H1 (cell line): Measurements from ENCODE around the gene FRMD4B.

Experiments used
- CTCF ChIP-seq, 3 experiments: IDR thresholded peaks; 1 replicate in 2 of 3; 2 replicates in 1 of 3; pipeline versions ENCODE4 v1.5.1 to v1.6.1; 2011; ENCODE audit warnings: low read length in 3 of 3, mild to moderate bottlenecking in 3 of 3, inconsistent platforms in 2 of 3, low read depth in 1 of 3, moderate library complexity in 1 of 3; ENCODE audit not compliant: insufficient read depth in 1 of 3; ENCODE audit errors: control extremely low read depth in 1 of 3
- JUND ChIP-seq: IDR thresholded peaks from 2 replicates; pipeline ENCODE4 v1.6.1; 2011; ENCODE audit warnings: mild to moderate bottlenecking, improper control_type of control experiment, low read length
- MAFK ChIP-seq: IDR thresholded peaks from 2 replicates; pipeline ENCODE4 v1.6.1; 2012; ENCODE audit warnings: low read depth, mild to moderate bottlenecking, improper control_type of control experiment, low read length
- POLR2A ChIP-seq, 2 experiments: IDR thresholded peaks; 1 replicate in 1 of 2; 2 replicates in 1 of 2; pipeline ENCODE4 v1.6.1; 2011; ENCODE audit warnings: low read depth in 2 of 2, low read length in 2 of 2, mild to moderate bottlenecking in 2 of 2; ENCODE audit errors: control extremely low read depth in 1 of 2
- POLR2AphosphoS5 ChIP-seq: IDR thresholded peaks from 2 replicates; pipeline ENCODE4 v1.6.1; 2011; ENCODE audit warnings: low read depth, low read length
- RAD21 ChIP-seq, 2 experiments: IDR thresholded peaks in 1 of 2; conservative IDR thresholded peaks in 1 of 2; 2 replicates each; pipeline ENCODE4 v1.6.1; 2011; ENCODE audit warnings: low read depth in 2 of 2, low read length in 2 of 2, improper control_type of control experiment in 1 of 2, inconsistent platforms in 1 of 2, mild to moderate bottlenecking in 1 of 2, moderate library complexity in 1 of 2
- TAF1 ChIP-seq: IDR thresholded peaks from 2 replicates; pipeline ENCODE4 v1.6.1; 2011; ENCODE audit warnings: mild to moderate bottlenecking, low read depth, low read length
- YY1 ChIP-seq: IDR thresholded peaks from 2 replicates; pipeline ENCODE4 v1.6.1; 2011; ENCODE audit warnings: low read depth, mild to moderate bottlenecking, low read length
- TF ChIP-seq, protein P1 (sequence below): fragments of 300-600 bp; sonication (generic); IDR thresholded peaks from 2 replicates; pipeline ENCODE4 v1.7.1; 2012; ENCODE audit warnings: low read length, moderate library complexity, mild to moderate bottlenecking, inconsistent platforms; ENCODE audit not compliant: insufficient replicate concordance

GRCh38 chr3:69300296-69300695 is 85.6 kb downstream of the FRMD4B start:
- TF ChIP-seq POLR2AphosphoS5 (no peak), POLR2A (IDR thresholded peaks at IDR 0.05; ENCODE audit: control extremely low read depth in 1 of 2, low read depth in 2 of 2, low read length in 2 of 2) (no peak), RAD21 (IDR thresholded peaks at IDR 0.05 in 1 of 2, conservative IDR thresholded peaks at IDR 0.05 in 1 of 2; ENCODE audit: low read depth in 2 of 2, low read length in 2 of 2) (no peak), CTCF (IDR thresholded peaks at IDR 0.05; ENCODE audit: control extremely low read depth in 1 of 3, insufficient read depth in 1 of 3, low read depth in 1 of 3, low read length in 3 of 3) (no peak), MAFK (no peak), TAF1 (no peak), JUND (no peak), YY1 (no peak)
- TF ChIP-seq, protein P1, sequence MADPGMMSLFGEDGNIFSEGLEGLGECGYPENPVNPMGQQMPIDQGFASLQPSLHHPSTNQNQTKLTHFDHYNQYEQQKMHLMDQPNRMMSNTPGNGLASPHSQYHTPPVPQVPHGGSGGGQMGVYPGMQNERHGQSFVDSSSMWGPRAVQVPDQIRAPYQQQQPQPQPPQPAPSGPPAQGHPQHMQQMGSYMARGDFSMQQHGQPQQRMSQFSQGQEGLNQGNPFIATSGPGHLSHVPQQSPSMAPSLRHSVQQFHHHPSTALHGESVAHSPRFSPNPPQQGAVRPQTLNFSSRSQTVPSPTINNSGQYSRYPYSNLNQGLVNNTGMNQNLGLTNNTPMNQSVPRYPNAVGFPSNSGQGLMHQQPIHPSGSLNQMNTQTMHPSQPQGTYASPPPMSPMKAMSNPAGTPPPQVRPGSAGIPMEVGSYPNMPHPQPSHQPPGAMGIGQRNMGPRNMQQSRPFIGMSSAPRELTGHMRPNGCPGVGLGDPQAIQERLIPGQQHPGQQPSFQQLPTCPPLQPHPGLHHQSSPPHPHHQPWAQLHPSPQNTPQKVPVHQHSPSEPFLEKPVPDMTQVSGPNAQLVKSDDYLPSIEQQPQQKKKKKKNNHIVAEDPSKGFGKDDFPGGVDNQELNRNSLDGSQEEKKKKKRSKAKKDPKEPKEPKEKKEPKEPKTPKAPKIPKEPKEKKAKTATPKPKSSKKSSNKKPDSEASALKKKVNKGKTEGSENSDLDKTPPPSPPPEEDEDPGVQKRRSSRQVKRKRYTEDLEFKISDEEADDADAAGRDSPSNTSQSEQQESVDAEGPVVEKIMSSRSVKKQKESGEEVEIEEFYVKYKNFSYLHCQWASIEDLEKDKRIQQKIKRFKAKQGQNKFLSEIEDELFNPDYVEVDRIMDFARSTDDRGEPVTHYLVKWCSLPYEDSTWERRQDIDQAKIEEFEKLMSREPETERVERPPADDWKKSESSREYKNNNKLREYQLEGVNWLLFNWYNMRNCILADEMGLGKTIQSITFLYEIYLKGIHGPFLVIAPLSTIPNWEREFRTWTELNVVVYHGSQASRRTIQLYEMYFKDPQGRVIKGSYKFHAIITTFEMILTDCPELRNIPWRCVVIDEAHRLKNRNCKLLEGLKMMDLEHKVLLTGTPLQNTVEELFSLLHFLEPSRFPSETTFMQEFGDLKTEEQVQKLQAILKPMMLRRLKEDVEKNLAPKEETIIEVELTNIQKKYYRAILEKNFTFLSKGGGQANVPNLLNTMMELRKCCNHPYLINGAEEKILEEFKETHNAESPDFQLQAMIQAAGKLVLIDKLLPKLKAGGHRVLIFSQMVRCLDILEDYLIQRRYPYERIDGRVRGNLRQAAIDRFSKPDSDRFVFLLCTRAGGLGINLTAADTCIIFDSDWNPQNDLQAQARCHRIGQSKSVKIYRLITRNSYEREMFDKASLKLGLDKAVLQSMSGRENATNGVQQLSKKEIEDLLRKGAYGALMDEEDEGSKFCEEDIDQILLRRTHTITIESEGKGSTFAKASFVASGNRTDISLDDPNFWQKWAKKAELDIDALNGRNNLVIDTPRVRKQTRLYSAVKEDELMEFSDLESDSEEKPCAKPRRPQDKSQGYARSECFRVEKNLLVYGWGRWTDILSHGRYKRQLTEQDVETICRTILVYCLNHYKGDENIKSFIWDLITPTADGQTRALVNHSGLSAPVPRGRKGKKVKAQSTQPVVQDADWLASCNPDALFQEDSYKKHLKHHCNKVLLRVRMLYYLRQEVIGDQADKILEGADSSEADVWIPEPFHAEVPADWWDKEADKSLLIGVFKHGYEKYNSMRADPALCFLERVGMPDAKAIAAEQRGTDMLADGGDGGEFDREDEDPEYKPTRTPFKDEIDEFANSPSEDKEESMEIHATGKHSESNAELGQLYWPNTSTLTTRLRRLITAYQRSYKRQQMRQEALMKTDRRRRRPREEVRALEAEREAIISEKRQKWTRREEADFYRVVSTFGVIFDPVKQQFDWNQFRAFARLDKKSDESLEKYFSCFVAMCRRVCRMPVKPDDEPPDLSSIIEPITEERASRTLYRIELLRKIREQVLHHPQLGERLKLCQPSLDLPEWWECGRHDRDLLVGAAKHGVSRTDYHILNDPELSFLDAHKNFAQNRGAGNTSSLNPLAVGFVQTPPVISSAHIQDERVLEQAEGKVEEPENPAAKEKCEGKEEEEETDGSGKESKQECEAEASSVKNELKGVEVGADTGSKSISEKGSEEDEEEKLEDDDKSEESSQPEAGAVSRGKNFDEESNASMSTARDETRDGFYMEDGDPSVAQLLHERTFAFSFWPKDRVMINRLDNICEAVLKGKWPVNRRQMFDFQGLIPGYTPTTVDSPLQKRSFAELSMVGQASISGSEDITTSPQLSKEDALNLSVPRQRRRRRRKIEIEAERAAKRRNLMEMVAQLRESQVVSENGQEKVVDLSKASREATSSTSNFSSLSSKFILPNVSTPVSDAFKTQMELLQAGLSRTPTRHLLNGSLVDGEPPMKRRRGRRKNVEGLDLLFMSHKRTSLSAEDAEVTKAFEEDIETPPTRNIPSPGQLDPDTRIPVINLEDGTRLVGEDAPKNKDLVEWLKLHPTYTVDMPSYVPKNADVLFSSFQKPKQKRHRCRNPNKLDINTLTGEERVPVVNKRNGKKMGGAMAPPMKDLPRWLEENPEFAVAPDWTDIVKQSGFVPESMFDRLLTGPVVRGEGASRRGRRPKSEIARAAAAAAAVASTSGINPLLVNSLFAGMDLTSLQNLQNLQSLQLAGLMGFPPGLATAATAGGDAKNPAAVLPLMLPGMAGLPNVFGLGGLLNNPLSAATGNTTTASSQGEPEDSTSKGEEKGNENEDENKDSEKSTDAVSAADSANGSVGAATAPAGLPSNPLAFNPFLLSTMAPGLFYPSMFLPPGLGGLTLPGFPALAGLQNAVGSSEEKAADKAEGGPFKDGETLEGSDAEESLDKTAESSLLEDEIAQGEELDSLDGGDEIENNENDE = no peak
